Stimulated activated CD4-positive, alpha-beta T cell treated with anti-CD3 and anti-CD28 coated beads, Interleukin-12 subunit alpha, Interleukin-12 subunit beta, amount 100 ng/mL, for 24 hours (primary cell): ENCODE measurements around the gene NAA38.

Experiments used
- DNase-seq, 2 experiments: peaks; one replicate each; pipeline ENCODE4 v3.0.0-alpha.2; 2020; ENCODE audit warnings: low read depth in 2 of 2

The NAA38 gene

DNA sequence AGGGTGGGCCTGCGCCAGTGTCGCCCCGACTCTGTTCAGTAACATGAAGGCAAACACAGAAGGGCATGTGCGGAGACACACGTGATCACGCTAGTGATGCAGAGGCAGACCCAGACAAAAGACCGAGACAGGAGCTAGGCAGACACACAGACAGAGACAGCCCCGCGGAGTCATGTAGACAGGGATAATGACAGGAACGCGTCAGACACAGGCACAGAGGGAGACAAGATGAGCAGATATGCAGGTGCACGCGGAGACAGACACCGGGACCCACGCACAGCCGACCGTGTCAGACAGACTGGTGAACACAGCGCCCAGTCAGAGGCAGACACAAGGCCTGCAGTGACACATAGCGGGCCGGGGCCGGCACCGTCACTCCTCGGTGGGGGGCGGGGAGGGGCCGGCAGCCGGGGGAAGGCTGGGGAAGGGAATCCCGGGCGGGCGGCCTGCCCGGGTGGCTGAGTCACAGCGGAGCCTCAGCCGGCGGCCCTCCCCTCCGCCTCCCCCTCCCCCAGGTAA, 15.9 kb downstream of the NAA38 start:
- DNase-seq, result peak; percentile 84 to 87

DNA sequence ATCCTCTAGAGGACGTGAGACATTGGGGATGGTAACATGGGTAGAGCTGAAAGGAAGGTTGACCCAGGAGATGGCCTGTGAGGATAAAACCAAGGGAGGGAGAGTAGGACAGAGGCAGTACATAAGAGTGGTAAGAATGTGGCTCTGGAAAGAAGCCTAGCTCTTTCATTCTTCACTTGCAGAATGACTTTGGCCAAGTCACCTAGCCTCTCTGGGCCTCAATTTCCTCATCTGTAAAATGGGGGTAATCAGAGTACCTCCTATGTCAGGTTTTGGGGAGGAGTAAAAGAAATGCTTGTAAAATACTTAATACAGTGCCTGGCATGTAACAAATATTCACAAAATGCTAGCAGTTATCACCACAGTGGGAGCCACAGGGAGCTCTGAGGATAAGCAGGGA, 16.5 kb downstream of the NAA38 start:
- DNase-seq, result no peak

DNA sequence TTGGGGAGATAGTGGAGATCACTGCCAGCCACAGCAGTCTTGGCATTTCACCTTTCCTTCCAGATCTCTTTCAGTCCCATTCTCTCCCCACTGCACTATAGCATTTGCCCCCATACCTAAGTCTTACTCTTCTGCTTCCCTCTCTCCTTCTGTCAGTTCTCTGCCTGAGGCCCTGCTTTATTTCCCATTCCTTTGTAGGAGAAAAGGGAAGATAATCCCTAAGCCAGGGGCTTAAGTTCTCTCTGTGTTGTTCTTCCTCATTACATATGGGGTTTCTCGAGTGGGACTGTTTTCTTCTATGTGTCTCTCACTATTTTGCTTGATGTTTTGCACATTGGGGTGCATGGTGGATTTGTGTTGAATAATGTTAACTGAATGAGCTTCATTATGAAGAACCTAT, 16.9 kb downstream of the NAA38 start:
- DNase-seq, result no peak

DNA sequence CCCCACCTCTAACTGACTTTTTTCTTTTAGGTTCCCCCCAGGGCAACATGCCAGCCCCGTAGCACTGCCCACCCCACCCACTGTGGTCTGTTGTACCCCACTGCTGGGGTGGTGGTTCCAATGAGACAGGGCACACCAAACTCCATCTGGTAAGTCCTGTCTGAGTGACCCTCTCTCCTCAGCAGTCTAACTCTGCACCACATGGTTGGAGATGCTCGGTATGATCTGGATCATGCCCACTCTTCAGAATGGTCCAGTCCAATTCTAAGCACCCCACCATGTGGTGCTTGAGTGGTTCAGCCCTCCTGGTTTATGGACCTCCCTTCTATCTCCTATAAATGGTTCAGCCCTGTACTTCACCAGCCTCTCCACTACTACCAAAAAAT, 17.5 kb downstream of the NAA38 start:
- DNase-seq, result no peak

DNA sequence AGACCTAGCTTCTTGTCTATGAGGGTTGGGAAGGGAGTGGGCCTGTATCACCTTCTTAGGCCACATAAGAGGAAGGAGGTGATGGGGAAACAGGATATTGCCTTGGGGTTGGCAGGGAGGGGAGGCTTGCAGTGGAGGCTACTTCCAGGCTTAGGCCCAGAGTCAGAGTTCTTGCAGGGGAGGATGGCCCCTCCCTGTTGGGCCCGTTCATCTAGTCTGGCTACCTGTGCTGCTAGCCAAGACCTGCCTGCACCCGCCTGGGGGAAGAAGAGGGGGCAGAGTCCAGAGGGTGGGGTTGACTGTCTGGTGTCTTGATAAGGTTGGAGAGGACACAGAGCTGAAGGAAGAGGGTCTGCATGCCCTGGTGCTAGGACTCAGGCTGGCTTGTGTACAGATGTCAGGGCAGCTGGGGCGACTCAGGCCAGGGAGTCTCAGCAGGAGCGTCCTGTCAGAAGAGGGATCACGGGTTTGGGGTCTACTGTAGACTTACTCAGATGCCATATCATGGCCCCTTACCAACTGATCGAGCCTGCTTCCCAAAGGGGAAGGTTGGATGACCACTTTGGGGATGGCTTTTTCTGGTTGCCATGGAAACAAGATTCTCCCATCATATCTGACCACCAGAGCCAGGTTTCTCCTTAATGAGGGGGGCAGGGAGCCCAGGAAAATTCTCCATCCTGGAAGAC, 18.0 kb downstream of the NAA38 start:
- no peak for DNase-seq

DNA sequence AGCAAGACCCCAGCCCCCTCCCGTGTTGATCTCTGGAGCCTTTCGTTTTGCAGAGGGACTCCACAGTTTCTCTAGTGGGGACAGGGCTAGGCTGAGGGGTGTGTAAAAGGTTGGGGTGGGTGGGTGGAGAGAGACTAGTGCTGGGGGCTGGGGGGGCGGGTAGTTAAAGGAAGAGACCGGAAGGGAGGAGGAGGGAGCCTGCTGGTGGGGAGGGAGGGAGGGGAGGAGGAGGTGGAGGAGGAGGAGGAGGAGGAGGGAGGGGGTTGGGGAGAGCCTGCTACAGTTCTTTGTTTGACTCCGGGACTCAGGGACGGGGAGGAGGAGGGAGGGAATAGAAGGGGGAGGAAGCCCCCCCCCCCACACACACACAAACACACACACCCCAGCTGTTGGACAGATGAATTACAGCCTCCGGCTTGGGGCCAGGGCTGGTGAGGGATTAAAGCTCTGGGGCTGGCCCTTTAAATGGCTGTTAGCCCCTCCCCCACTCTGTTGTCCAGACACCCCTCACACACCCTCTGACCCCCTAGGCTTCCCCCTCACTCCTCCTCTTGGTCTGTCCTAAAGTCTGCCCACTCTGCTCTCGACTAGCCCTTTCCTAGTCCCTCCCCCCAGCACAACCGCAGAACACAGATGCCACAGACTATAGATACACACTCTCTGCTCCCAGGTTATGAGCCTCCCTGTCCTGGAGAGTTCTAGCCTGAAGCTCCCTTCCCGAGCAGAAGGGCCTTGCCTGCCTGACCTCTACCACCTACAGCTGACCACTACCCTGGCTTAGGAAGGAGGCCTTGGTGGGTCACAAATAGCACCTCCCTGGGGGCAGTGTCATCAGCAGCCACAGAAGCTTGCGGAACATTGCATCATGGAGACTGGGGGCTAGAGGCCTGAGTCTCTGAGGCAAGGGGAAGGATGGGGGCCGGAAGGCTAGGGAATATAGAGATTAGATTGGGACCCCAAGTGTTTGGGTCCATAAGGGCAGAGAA, 19.0 kb downstream of the NAA38 start:
- DNase-seq, result no peak

DNA sequence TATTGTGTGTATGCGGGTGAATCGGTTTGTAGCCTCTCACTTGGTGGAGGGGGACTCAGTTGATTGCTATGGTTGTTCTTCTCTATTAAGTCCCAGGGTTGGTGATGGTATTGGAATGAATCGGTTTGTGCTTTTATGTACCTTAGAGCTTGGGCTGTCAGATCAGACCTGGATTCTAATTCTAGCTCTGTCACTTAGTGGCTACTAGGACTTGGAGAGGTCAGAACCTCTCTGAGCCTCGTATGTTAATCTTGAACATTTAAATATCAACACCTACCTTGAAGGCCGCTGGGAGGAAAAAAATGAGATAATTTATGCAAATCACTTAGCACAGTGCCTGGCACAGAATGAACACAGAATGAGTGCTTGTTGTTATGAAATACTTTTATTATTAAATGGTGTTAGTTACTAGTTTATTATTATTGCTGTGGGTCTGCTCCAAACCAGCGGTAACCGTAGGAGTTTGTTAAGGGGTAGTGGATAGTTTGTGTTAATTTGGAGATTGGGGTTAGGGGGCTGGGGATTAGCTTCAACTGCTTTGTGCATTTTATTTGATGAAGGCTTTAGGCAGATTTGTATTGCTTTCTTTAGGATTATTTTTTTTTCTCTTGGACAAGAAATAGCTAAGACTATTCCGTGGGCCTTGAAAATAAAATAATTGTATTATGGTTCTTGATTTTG, 19.8 kb downstream of the NAA38 start:
- DNase-seq, result no peak

DNA sequence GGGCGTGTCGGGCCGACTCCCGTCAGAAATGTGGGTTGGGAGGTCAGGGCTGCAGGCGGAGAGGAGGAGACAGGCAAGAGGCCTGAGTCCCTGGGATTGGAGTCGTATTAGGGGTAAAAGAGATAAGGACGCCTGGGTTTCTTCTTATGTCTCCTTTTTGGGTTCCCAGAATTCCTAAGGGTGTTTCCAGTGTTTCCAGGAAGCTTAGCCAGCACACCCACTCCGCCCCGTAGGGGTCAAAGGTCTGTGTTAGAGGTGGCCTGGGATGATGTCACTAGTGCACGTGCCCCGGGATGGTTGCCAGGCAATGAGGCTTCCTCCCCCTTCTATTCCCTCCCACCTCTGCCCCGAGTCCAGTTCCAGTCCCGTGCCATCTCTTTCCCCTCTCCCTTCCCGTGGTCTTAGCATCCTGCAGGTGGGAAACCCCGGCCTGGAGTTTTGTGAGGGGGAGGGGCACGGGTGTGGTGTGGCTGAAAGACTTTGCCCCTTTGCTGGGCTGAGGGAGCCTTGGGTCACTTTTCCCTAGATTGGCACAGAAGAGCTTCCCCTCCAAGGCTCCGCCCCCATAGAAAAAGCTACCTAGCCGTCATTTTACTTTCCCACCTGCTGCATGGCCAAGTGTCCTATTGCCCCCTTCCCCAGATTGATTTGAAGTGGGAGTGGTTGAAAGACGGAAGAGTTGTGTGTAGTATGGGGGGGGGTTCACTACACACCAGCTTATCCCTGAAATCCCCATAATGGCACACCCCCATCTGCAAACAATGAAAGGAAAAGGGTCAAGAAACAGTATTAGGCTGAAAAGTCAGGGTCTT, 20.6 kb downstream of the NAA38 start:
- peak; percentile 43 to 69 for DNase-seq

DNA sequence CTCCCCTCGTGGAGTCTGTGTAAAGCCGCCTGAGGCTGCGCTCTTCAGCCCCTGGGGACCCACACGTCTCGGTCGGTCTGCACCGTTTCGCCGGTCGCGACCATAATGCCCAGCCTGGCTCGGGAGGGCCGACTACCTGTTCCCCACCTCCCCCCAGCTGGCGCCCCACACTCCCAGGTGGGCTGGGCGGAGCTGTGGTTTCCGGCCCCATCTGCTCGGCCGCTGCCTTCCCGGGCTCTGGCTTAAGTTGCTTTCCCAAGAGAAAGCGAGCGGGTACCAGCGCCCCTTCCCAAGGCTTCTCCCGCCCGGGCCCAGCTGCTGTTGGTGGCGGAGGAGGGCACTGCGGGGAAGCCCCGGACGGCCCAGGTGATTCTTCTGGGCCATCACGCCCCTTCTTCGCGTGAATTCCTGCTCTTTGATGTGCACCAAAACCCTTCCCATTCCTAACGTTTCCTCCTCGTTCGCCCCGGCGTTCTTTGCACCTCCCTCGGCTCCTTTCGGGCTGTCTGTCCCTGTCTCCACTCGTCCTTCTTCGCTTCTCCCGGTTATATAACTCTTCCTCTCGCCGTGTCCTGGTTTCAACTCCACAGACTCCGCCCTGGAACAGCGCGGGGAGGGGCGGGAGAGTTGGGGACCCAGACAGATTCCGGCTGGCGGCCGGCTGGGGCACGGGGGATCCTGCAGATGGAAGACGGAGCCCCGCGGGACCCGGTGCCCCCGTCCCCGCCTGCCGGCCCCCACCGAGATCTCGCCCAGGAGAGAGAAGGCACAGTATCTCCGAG, 21.4 kb downstream of the NAA38 start:
- DNase-seq, result no peak

DNA sequence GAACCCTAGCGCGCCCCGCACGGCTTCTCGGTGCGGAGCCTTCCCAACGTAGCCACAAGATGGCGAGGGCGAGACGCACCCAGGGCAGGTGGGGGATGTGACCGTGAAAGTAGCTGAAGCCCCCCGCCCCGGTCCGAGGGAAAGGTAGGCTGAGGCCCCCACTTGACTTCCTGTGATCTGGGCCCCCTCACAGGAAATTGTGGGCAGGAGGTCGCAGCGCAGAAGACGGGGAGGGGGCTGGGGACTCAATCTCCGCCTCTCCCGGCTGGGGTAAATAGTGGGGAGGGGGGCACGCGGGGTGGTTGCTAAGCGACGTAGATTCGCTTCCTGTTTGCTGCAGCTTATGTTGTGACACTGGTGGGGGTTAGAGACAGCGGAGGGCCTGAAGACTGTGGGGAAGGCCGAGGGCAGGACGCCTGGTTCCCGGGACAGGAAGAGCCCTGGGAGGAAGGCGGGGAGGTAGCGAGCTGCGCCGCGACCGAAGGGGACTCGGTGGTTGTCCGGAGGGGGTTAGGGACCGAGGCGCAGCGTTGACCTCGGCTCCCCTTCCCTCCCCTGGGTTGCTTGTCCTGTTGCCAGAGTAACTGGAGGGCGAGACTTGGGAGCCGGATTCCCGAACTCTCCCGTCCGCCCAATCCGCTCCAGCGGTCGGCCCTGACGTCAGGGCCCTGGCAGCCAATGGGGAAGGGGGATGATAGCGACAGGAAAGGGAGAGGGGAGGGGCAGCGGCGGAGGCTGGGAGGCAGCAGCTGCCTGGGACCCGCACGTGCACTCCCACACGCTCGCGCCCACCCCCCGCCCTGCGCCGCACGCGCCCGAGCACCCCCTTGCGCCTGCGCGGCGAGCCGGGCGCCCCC, 22.2 kb downstream of the NAA38 start:
- DNase-seq, result peak; percentile 81 to 91

DNA sequence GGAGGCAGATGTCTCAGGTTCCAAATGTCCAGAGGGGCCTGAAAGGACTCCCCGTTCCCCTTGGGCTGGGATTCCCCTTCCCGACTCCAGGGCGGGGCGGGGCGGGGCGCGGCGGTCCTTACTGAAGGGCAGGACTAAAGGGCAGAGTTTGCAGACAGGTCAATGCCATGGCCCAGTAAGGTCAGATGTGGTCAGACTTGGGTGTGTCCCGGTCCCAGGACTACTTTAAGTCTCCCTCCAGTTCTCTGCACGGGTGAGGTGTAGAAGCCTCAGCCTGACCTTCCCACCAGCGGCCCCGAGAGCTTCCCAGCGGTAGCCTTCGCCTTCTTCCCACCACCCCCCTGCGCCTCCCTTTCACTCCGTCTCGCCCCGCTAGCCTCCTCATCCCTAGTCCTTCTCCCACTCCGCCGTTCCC, 22.8 kb downstream of the NAA38 start:
- DNase-seq, result no peak

DNA sequence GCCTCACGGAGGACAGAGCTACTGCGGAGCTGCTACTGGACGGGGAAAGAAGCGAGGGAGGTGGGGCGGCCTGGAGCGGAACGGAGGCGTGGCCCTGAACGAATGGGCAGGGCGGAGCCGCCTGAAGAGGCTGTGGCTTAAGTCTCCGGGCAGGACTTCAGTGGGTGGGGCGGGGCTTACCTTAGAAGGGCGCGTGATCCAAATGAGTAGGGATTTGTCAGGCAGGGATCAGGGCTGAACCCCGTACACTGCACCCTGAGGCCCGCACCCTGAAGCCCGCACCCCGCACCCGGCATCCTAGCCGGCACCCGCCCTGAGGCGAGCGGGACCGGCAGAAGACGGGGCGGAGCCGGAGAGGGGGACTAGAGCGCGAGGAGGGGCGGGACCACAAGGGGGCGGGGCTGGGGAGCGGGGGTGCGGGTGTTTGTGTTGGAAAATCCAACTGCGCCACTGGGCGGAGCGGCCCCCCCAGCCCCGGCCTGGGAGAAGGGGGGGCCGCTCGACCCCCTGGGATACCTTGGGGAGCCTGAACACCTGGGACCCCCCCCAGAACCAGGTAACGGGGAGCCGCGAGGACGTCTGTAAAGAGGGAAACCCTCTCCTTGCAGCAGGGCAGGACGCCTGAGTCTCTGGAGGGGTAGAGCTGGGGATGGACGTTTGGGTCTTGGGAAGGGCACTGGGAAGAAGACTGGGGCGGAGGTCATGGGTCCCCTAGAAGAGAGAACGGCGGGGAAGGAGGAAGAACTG, 23.4 kb downstream of the NAA38 start, which contains the start of gene KDM6B:
KDM6B (plus strand) TSS at position 423 of the 747 bp plus-strand sequence. CDS start 11,338 bp downstream, outside the sequence.
- peak; percentile 72 to 87 for DNase-seq

DNA sequence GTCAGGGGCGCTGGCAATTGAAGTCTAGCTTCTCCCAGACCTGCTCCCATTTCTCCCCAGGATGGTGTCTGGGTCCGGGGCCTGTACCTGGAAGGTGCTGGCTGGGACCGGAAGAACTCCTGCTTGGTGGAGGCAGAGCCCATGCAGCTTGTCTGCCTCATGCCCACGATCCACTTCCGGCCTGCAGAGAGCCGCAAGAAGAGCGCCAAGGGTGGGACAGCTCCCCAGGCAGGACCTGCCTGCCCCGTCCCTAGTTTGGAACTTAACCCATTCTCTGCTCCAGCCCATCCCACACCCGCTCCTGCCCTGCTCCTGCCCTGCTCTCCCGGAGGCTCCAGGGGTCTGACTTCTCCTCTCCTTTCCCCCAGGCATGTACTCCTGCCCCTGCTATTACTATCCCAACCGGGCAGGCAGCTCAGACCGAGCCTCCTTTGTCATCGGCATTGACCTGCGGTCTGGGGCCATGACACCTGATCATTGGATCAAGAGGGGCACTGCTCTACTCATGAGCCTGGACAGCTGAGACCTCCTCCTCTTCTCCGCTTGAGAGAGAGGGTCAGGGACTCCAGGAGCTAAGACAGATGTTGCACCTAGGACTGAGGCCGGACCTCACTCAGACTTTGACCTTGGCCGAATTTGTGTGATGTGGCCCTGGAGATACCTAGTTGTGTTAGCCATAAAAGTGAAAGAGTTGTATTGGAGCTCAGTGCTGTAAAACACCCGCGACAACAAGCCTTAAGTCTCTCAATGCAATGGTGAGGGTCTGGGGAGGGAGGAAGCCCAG, 24.2 kb downstream of the NAA38 start:
- no peak for DNase-seq

DNA sequence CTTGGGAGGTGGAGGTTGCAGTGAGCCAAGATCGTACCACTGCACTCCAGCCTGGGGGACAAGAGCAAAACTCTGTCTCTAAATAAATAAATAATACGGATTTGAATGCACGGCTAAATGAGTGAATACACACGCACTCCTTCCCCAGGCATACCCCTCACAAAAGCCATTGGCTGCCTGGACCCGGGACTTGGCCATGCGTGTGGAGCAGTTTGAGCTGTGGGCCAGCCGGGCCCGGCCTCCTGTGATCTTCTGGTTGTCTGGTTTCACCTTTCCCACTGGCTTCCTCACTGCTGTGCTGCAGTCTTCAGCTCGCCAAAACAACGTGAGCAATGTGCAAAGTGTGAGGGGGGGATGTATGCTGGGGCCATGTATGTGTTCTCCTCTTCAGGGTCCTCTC, 24.9 kb downstream of the NAA38 start:
- DNase-seq, result no peak

DNA sequence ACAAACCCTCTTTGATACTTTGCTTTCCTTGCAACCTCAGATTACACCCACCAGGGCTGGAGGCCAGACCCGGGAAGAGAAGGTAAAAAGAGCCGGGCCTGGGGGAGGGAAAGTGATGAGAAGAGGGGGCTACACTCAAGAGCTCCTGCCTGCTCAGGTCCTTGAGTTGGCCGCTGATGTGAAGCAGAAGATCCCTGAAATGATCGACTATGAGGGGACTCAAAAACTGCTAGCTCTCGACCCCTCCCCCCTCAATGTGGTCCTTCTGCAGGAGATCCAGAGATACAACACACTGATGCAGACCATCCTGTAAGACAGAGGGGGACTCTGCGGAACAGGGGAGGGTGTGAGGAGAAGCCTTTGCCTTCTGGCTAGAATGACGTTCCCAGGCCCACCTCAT, 26.1 kb downstream of the NAA38 start:
- DNase-seq, result no peak

DNA sequence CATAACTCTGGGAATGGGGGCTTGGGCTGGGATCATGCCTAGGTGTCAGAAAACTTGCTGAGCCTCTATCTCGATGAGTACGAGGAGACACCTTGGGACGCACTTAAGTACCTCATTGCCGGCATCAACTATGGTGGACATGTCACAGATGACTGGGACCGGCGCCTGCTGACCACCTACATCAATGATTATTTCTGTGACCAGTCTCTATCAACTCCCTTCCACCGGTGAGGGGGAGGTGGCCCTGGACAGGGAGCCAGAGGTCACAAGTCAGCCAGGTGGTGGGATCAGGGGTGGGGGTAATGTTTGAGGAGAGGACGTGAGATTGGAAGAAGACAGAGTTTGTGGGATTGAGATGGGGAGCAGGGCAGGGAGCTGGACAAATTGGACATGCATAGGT, 26.7 kb downstream of the NAA38 start:
- DNase-seq, result no peak

DNA sequence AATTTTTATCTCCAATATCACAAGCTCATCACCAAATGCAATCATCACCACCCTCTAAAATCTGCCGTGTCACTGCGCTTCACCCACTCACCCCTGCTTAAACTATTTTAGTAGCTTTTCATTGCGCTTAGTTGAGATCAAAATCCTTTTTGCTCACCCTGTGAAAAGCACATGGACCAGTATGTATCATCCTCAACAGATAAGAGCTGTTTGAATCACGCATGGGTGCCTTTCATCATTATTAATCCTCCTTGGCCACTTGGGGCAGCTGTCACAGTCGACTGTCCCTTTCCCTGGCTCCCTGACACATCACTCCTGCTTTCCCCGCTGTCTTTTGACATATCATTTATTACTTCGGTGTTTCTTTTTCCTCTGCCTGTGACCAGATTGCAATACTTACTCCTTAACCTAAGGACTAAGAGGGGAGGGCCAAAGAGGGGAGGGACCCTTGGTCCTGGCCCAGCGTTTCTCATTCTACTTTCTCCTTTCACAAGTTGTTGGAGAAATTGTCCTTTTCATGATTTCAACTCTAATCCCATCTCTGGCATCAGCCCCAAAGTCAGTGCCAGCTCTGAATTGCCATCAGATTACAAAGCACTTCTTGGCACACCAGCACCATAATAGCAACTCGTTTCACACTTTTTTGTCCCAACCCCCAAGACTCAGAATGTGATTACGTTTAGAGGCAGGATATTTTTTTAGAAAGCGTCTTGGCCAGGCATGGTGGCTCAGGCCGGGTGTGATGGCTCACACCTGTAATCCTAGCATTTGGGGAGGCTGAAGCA, 32.0 kb downstream of the NAA38 start:
- DNase-seq, result no peak
